ENCODE data around the gene MAPK8IP3. TPM values are rescaled to one million over a fixed set of nuclear protein-coding genes. Genes with fewer than 3 reads are reported as not detected.

The MAPK8IP3 gene
- total RNA-seq, 1 donor from 2014 or later, result 77.3 TPM

DNA sequence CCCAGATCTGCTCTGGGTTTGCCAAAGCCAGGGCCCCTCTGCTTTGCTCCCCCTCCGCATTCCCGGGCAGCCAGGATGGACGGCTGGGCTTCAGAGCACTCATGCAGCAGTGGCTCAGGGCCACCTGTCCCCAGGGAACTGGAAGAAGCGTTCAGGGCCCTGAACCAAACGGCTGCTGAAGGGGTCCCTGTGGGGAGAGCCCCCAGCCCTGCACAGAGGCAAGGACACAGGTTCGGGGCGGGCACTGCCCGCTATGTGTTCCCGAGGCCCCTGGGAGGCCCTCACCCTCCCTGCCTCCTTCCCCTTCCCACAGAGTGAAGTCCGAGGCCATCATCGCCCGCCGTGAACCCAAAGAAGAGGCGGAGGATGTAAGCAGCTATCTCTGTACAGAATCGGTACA is 54.9 kb downstream of the MAPK8IP3 start:
- Histone ChIP-seq H3K27ac (no peak overlapping the region), H3K9me3 (no peaks in the 10 kb centered on the region), H3K27me3 (no peaks in the 10 kb centered on the region), H3K36me3 (peaks cover 61% of the 10 kb centered on the region), H3K4me3 (no peak overlapping the region), H3K4me1 (no peaks in the 10 kb centered on the region)
- ATAC-seq (no peak), DNase-seq (no peak)
- TF ChIP-seq, protein P1, sequence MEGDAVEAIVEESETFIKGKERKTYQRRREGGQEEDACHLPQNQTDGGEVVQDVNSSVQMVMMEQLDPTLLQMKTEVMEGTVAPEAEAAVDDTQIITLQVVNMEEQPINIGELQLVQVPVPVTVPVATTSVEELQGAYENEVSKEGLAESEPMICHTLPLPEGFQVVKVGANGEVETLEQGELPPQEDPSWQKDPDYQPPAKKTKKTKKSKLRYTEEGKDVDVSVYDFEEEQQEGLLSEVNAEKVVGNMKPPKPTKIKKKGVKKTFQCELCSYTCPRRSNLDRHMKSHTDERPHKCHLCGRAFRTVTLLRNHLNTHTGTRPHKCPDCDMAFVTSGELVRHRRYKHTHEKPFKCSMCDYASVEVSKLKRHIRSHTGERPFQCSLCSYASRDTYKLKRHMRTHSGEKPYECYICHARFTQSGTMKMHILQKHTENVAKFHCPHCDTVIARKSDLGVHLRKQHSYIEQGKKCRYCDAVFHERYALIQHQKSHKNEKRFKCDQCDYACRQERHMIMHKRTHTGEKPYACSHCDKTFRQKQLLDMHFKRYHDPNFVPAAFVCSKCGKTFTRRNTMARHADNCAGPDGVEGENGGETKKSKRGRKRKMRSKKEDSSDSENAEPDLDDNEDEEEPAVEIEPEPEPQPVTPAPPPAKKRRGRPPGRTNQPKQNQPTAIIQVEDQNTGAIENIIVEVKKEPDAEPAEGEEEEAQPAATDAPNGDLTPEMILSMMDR (IDR thresholded peaks at IDR 0.05), result no peak
- intact Hi-C loops (cut with DNase I), result no loop called here

DNA sequence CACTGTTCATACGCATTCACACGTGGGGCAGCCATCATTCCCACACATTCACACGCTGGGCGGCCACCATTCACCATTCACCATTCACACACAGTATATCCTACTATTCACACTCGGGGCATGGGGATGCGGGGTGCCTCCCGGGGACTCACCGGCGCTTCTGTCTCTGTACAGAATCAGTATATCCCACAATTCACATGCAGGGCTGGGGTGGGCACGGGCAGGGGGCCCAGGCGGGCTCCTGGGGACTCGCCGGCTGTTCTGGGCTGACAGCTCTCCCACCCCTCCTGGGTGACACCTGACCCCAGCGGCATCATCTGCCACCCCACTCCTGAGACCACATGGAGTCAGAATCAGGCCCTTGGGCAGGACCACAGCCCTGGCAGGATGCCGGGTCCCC is 55.8 kb downstream of the MAPK8IP3 start:
- TF ChIP-seq, protein P1 (IDR thresholded peaks at IDR 0.05), result no peak
- Histone ChIP-seq H3K36me3 (peaks cover 69% of the 10 kb centered on the region), H3K4me1 (no peaks in the 10 kb centered on the region), H3K27ac (no peak overlapping the region), H3K27me3 (no peaks in the 10 kb centered on the region), H3K4me3 (no peak overlapping the region), H3K9me3 (no peaks in the 10 kb centered on the region)
- DNase-seq (no peak), ATAC-seq (no peak)
- intact Hi-C loops (cut with DNase I), result no loop called here

DNA sequence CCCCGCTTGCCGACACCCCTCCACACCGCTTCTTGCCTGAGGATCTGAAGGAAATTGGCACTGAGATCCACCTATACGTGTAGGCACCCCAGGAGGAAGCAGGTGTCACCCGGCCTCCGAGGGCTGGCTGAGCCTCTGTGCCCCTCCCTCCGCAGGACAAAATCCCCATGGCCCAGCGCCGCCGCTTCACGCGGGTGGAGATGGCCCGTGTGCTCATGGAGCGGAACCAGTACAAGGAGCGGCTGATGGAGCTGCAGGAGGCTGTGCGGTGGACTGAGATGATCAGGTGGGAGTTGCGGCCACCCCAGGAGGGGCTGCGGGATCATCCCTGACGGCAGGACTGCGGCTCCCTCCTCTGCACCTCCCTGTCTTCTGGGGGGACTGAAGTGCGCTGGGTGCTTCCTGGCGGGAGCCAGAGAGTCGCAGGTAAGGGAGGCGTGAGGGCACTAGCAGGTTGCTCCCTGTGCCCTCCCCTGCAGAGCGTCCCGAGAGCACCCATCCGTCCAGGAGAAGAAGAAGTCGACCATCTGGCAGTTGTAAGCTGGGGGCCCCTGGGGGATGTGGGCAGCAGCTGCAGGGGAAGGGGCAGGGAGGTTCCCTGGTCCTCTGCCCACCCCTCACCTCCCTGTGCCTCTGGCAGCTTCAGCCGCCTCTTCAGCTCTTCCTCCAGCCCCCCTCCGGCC is 56.3 kb downstream of the MAPK8IP3 start:
- Histone ChIP-seq H3K27ac (no peak overlapping the region), H3K4me3 (no peak overlapping the region), H3K27me3 (no peaks in the 10 kb centered on the region), H3K4me1 (no peaks in the 10 kb centered on the region), H3K36me3 (peaks cover 75% of the 10 kb centered on the region), H3K9me3 (no peaks in the 10 kb centered on the region)
- intact Hi-C loops (cut with DNase I), result no loop called here
- TF ChIP-seq, protein P1 (IDR thresholded peaks at IDR 0.05), result no peak
- ATAC-seq, result no peak
- no peak for DNase-seq

DNA sequence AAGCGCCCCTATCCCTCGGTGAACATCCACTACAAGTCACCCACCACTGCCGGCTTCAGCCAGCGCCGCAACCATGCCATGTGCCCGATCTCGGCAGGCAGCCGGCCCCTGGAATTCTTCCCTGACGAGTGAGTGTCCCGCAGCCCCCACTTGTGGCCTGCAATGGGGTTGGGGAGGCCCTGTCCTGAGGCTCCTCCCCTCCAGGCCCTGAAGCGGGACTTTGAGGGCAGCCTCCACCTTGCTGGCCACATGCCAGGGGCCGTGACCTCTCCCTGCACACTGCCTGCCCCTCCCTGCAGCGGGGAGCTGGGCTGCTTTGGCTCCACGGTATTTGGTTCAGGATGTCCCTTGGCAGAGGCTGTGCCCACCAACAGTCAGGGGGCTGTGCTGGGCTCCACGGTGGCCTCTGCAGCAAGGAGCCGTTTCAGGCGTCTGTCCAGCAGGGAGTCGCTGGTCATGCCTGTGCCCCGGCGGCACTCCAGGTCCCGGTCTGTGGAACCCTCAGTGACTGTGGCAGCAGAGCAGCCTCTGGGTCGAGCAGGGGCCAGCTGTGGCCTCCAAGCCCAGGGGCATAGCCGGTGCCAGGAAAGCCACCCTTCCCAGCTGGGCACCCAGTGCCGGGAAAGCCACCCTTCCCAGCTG is 57.0 kb downstream of the MAPK8IP3 start:
- no peak overlapping the region for H3K27ac ChIP-seq
- ATAC-seq (no peak), DNase-seq (no peak)
- TF ChIP-seq, protein P1 (IDR thresholded peaks at IDR 0.05), result no peak
- H3K27me3 ChIP-seq, result no peaks in the 10 kb centered on the region
- no peaks in the 10 kb centered on the region for H3K4me1 ChIP-seq
- intact Hi-C loops (cut with DNase I), result no loop called here
- H3K9me3 ChIP-seq, result no peaks in the 10 kb centered on the region
- no peak overlapping the region for H3K4me3 ChIP-seq
- H3K36me3 ChIP-seq, result peaks cover 76% of the 10 kb centered on the region

DNA sequence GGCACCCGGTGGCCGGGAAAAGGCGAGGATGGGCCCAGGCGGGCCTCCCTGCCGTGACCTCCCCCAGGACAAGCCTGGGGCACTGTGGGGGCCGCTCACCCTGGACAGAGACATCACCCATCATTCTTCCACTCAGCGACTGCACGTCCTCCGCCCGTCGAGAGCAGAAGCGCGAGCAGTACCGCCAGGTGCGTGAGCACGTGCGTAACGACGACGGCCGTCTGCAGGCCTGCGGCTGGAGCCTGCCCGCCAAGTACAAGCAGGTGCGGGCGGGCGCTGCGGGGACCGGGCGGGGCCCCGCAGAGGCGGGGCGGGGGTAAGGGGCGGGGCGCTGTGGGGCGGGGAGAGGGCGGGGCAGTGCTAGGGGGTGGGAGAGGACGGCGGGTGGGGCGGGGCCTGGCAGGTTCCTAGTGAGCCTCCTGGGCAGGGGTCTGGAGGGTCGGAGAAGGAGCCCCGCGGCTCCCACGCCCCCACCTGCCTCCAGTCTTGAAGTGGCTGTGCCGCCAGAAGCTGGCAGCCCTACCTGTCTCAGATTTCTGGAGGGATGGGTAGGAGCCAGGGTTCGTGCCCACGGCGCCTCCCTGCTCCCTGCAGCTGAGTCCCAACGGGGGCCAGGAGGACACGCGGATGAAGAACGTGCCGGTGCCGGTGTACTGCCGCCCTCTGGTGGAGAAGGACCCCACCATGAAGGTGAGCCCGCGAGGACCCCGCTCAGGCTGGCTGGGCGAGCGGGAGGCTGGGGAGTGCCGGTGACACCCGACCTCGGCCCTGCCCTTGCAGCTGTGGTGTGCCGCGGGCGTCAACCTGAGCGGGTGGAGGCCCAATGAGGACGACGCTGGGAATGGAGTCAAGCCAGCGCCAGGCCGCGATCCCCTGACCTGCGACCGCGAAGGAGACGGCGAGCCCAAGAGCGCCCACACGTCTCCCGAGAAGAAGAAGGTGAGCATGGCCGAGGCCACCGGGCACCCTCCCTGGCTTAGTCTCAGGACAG is 57.8 kb downstream of the MAPK8IP3 start:
- H3K4me1 ChIP-seq, result no peaks in the 10 kb centered on the region
- no peaks in the 10 kb centered on the region for H3K27me3 ChIP-seq
- DNase-seq (no peak), ATAC-seq (no peak)
- H3K9me3 ChIP-seq, result no peaks in the 10 kb centered on the region
- no peak overlapping the region for H3K4me3 ChIP-seq
- TF ChIP-seq, protein P1 (IDR thresholded peaks at IDR 0.05), result peak; percentile 11
- no peak overlapping the region for H3K27ac ChIP-seq
- H3K36me3 ChIP-seq, result peaks cover 71% of the 10 kb centered on the region
- intact Hi-C loops (cut with DNase I), result no loop called here

Measured in upper lobe of right lung (tissue), 1 donor.